H9 (cell line): ENCODE data around the gene EIF3K. TPM values are rescaled to one million over a fixed set of nuclear protein-coding genes. Genes with fewer than 3 reads are reported as not detected.
A peak's percentile ranks its signal among the peaks of the same experiment; 100 is the strongest.

Source experiments
- DNase-seq: peaks from one replicate; pipeline ENCODE4 v3.0.0-alpha.2; 2017
- H2AFZ ChIP-seq: one replicate; pipeline ENCODE4 v1.6.1; 2013; ENCODE audit warnings: mild to moderate bottlenecking, low read length, control low read depth, moderate library complexity
- H2AK5ac ChIP-seq: 2 replicates; pipeline ENCODE4 v1.6.1; 2013; ENCODE audit warnings: low read length, control low read depth, mixed read lengths; ENCODE audit not compliant: insufficient read length
- H2BK120ac ChIP-seq: one replicate; pipeline ENCODE4 v1.6.1; 2013; ENCODE audit warnings: low read depth, mild to moderate bottlenecking, low read length, control low read depth, inconsistent platforms; ENCODE audit not compliant: poor library complexity, severe bottlenecking
- H2BK12ac ChIP-seq: 2 replicates; pipeline ENCODE4 v1.6.1; 2013; ENCODE audit warnings: low read length, control low read depth, mixed read lengths, low read depth; ENCODE audit not compliant: insufficient read length
- H2BK15ac ChIP-seq: 2 replicates; pipeline ENCODE4 v1.6.1; 2013; ENCODE audit warnings: low read depth, low read length, control low read depth
- H2BK20ac ChIP-seq: one replicate; pipeline ENCODE4 v1.6.1; 2013; ENCODE audit warnings: low read depth, mild to moderate bottlenecking, low read length, control low read depth, inconsistent platforms; ENCODE audit not compliant: poor library complexity, severe bottlenecking
- H2BK5ac ChIP-seq: 2 replicates; pipeline ENCODE4 v1.6.1; 2013; ENCODE audit warnings: low read length, control low read depth, mixed read lengths; ENCODE audit not compliant: insufficient read length
- H3K14ac ChIP-seq: 2 replicates; pipeline ENCODE4 v1.6.1; 2013; ENCODE audit warnings: low read length, control low read depth; ENCODE audit not compliant: insufficient read depth
- H3K18ac ChIP-seq: 2 replicates; pipeline ENCODE4 v1.6.1; 2013; ENCODE audit warnings: low read depth, mild to moderate bottlenecking, mixed read lengths, low read length, control low read depth; ENCODE audit not compliant: insufficient read length
- H3K23ac ChIP-seq: 2 replicates; pipeline ENCODE4 v1.6.1; 2013; ENCODE audit warnings: low read length, control low read depth, mixed read lengths, low read depth; ENCODE audit not compliant: insufficient read length
- H3K23me2 ChIP-seq: 2 replicates; pipeline ENCODE4 v1.6.1; 2013; ENCODE audit warnings: low read depth, mild to moderate bottlenecking, mixed read lengths, low read length, control low read depth; ENCODE audit not compliant: insufficient read length, poor library complexity, severe bottlenecking
- H3K27ac ChIP-seq: 2 replicates; pipeline ENCODE4 v1.5.1; 2013; ENCODE audit warnings: low read length, control low read depth, mixed read lengths, low read depth; ENCODE audit not compliant: insufficient read length
- H3K27me3 ChIP-seq: 2 replicates; pipeline ENCODE4 v1.6.1; 2013; ENCODE audit warnings: low read length, control low read depth, inconsistent platforms; ENCODE audit not compliant: insufficient read depth
- H3K4ac ChIP-seq: 2 replicates; pipeline ENCODE4 v1.6.1; 2013; ENCODE audit warnings: low read depth, mild to moderate bottlenecking, control low read depth, inconsistent platforms, low read length, moderate library complexity
- H3K4me1 ChIP-seq: 2 replicates; pipeline ENCODE4 v1.6.1; 2013; ENCODE audit warnings: low read length, control low read depth, inconsistent platforms; ENCODE audit not compliant: insufficient read depth
- H3K4me2 ChIP-seq: 2 replicates; pipeline ENCODE4 v1.6.1; 2013; ENCODE audit warnings: low read length, control low read depth, mixed read lengths; ENCODE audit not compliant: insufficient read length, insufficient read depth
- H3K56ac ChIP-seq: 2 replicates; pipeline ENCODE4 v1.6.1; 2013; ENCODE audit warnings: low read depth, mild to moderate bottlenecking, mixed read lengths, low read length, control low read depth; ENCODE audit not compliant: insufficient read length
- H3K79me1 ChIP-seq: 2 replicates; pipeline ENCODE4 v1.6.1; 2013; ENCODE audit warnings: low read depth, mild to moderate bottlenecking, moderate library complexity, low read length, control low read depth, inconsistent platforms; ENCODE audit not compliant: insufficient read depth, poor library complexity, severe bottlenecking
- H3K79me2 ChIP-seq: 2 replicates; pipeline ENCODE4 v1.6.1; 2013; ENCODE audit warnings: low read length, control low read depth, inconsistent platforms; ENCODE audit not compliant: insufficient read depth
- H3K9ac ChIP-seq: 2 replicates; pipeline ENCODE4 v1.6.1; 2013; ENCODE audit warnings: low read length, control low read depth, mixed read lengths; ENCODE audit not compliant: insufficient read length; ENCODE audit errors: extremely low read depth
- H3K9me3 ChIP-seq: one replicate; pipeline ENCODE4 v1.6.1; 2013; ENCODE audit warnings: low read depth, low read length, inconsistent platforms; ENCODE audit not compliant: control insufficient read depth
- H3T11ph ChIP-seq: one replicate; pipeline ENCODE4 v1.6.1; 2013; ENCODE audit warnings: mild to moderate bottlenecking, low read length, control low read depth, inconsistent platforms
- H4K20me1 ChIP-seq: one replicate; pipeline ENCODE4 v1.6.1; 2013; ENCODE audit not compliant: control insufficient read depth, insufficient read length, insufficient read depth
- H4K5ac ChIP-seq: 2 replicates; pipeline ENCODE4 v1.6.1; 2013; ENCODE audit warnings: low read depth, mild to moderate bottlenecking, mixed read lengths, low read length, control low read depth; ENCODE audit not compliant: insufficient read length
- H4K8ac ChIP-seq: replicated peaks from 2 replicates; pipeline ENCODE4 v1.6.1; 2013; ENCODE audit warnings: low read length, control low read depth, mixed read lengths, low read depth; ENCODE audit not compliant: insufficient read length
- H4K91ac ChIP-seq: 2 replicates; pipeline ENCODE4 v1.6.1; 2013; ENCODE audit warnings: low read depth, mild to moderate bottlenecking, moderate library complexity, mixed read lengths, low read length, control low read depth; ENCODE audit not compliant: insufficient read length
- H3K27ac Mint-ChIP-seq, 3 experiments: 2 replicates in 2 of 3; 3 replicates in 1 of 3; pipeline ENCODE4 v1.8.0; 2020 to 2021; ENCODE audit warnings: mixed read lengths in 3 of 3, mild to moderate bottlenecking in 1 of 3, moderate library complexity in 1 of 3
- H3K27me3 Mint-ChIP-seq: 2 replicates; pipeline ENCODE4 v1.8.0; 2021; ENCODE audit warnings: low read depth, mild to moderate bottlenecking, moderate library complexity, mixed read lengths
- H3K36me3 Mint-ChIP-seq, 3 experiments: 2 replicates in 2 of 3; 3 replicates in 1 of 3; pipeline ENCODE4 v1.8.0; 2020 to 2021; ENCODE audit warnings: low read depth in 3 of 3, mixed read lengths in 3 of 3; ENCODE audit not compliant: insufficient read depth in 1 of 3
- H3K4me1 Mint-ChIP-seq, 2 experiments: 2 replicates each; pipeline ENCODE4 v1.8.0; 2020; ENCODE audit warnings: mixed read lengths in 2 of 2
- H3K4me3 Mint-ChIP-seq, 2 experiments: 2 replicates in 1 of 2; 3 replicates in 1 of 2; pipeline ENCODE4 v1.8.0; 2020 to 2021; ENCODE audit warnings: mild to moderate bottlenecking in 2 of 2, mixed read lengths in 2 of 2, moderate library complexity in 1 of 2
- H3K9me3 Mint-ChIP-seq, 2 experiments: 2 replicates in 1 of 2; 3 replicates in 1 of 2; pipeline ENCODE4 v1.8.0; 2020; ENCODE audit warnings: mild to moderate bottlenecking in 2 of 2, mixed read lengths in 2 of 2, moderate library complexity in 1 of 2
- CTCF ChIP-seq: fragments of 200-600 bp; sonication (generic); conservative IDR thresholded peaks from 3 replicates; pipeline ENCODE4 v1.8.0; 2021; ENCODE audit warnings: antibody characterized with exemption, mild to moderate bottlenecking
- WGBS: extraction: QIAGEN DNeasy Blood & Tissue Kit; methylation state at CpG from one replicate; pipeline ENCODE4 v1.1.7; 2013; ENCODE audit warnings: missing lambda C conversion rate, low lambda C conversion rate, mixed read lengths; ENCODE audit not compliant: insufficient read length; ENCODE audit errors: extremely low coverage; 5-methylcytosine and 5-hydroxymethylcytosine counted together
- total RNA-seq: library from RNA; stranded (reverse); gene quantifications from 2 replicates; pipeline ENCODE4 v1.2.1, GENCODE V29; 2021

Gene EIF3K
- total RNA-seq, 1 experiment from 2014 or later: 345 TPM

- Histone ChIP-seq H3K23me2 (no peaks in the 10 kb centered on the region), H4K8ac (no peak overlapping the region), H2BK120ac (no peak overlapping the region), H3K9ac (peak overlapping the region; percentile 59), H3K27me3 (no peaks in the 10 kb centered on the region), H2BK12ac (peak overlapping the region; percentile 16), H3K56ac (no peak overlapping the region), H3K14ac (peak overlapping the region; percentile 24; the same call in 1 of the 2 replicates), H2BK15ac (no peak overlapping the region), H3T11ph (no peak overlapping the region), H3K27ac (peak overlapping the region; percentile 93), H3K79me1 (peaks cover 4% of the 10 kb centered on the region), H3K9me3 (no peaks in the 10 kb centered on the region), H3K79me2 (peaks cover 50% of the 10 kb centered on the region; the same call in 1 of the 2 replicates), H4K20me1 (no peaks in the 10 kb centered on the region), H3K18ac (peak overlapping the region; percentile 42), H3K4me2 (peak overlapping the region; percentile 15), H4K91ac (peak overlapping the region; percentile 3), H3K4me1 (peaks cover 50% of the 10 kb centered on the region), H2BK20ac (no peak overlapping the region), H4K5ac (no peak overlapping the region), H3K23ac (no peak overlapping the region), H2BK5ac (peak overlapping the region; percentile 25), H2AFZ (no peak overlapping the region), H3K4ac (peak overlapping the region; percentile 8; the same call in 1 of the 2 replicates), H2AK5ac (no peak overlapping the region)
- DNase-seq: no peak
- TF ChIP-seq CTCF: no peak
- Mint-ChIP-seq H3K27ac (peak overlapping the region; percentile 95 to 97 (median 96)), H3K36me3 (peaks cover 12 to 24% (median 15%) of the 10 kb centered on the region in 3 experiments), H3K9me3 (no peaks in the 10 kb centered on the region; a peak in 1 of 5 replicates), H3K4me1 (peaks cover 91 to 95% of the 10 kb centered on the region in 2 experiments), H3K4me3 (peak overlapping the region in 1 of 2 experiments; percentile 69; a peak in 3 of 5 replicates), H3K27me3 (no peaks in the 10 kb centered on the region)
- no CpG with 5 or more reads among the region's 13 CpGs for WGBS
Measured at GRCh38 chr19:38665219-38665931, 46.4 kb downstream of the EIF3K start.
